Right renal pelvis (tissue), 4 donors: Measurements from ENCODE around the gene RNF5. TPM values are rescaled to one million over a fixed set of nuclear protein-coding genes. Genes with fewer than 3 reads are reported as not detected.
"Not testable (repeated sequence)": the region's sequence is repeated elsewhere in the genome, so short reads cannot be mapped to it uniquely, and the experiment has no call there.

Experiments used
- DNase-seq, 4 donors: peaks; one replicate each; pipeline ENCODE4 v3.0.0-alpha.2; 2013; ENCODE audit warnings: low read depth in 4 of 4, low spot score in 3 of 4, missing footprints in 1 of 4
- polyA plus RNA-seq, 4 donors: library from polyadenylated mRNA; unstranded; fragments of 120-200 nt; gene quantifications; one replicate each; pipeline ENCODE4 v1.2.1, GENCODE V29; 2013; ENCODE audit not compliant: insufficient read length in 4 of 4

The RNF5 gene
- polyA plus RNA-seq, 4 donors, result 104 to 122 (median 109) TPM

DNA sequence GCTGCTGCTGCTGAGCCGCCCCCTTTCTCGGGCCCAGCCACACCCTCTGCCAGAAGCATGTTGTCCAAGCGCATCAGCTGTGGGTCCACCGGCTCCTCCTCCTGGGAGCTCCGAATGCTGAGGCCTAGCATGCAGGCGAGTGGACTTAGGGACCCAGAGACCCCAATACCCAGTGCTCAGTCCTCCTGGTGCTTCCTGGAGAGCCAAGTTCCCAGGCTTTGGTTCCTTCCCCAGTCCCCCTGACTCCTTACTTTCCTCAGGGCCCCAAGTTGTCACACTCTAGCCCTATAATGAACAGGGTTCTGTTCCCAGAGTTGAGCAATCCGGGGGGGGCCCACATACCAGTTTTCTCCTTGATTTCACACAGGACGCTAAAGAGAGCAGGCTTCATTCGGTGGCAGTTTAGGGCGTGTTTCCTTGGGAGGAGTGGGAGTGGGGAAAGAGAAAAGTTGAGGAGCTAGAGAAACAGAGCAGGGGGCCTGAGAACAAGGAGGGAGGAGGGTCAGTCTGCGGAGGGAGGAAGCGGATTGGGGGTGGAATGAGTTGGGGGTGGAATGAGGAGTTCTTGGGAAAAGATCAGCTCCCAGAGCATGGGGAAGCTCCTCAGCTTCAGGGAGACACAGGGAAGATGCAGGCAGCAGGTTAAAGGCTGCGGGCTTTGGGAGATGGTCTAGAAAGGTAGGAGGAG lies 10.3 kb downstream of the RNF5 start:
- DNase-seq, result no peak

DNA sequence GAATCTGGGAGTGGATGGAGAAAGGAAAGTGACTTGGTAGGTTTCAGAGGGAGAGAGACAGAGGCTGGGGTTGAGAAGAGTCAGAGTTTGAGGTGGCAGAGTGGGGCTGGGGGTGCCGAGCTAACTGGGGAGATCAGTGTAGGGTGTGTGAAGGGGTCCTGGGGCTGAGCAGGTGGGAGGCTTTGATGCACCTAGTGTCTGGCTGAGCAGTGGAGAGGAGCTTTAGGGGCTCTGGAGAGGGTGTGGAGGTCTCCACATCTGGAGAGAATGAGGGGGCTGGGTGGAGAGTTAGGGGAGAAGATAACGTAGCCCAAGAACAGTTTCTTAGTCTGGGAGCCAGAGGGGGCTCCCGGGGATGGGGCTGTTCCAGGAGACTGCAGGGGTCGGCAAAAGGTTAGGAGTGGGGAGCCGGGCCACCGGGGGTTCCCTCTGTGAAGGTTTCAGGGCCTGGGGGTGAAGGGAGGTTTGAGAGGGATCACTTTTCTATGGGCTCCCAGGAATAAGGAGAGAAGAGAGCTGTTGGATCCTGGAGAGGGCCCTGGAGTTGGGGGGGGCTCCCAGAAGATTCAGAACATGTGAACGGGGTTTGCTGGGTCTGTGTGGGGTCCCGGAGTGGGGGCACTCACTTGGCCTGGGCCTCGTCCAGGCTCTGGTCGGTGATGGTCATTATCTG lies 11.0 kb downstream of the RNF5 start:
- no peak for DNase-seq

DNA sequence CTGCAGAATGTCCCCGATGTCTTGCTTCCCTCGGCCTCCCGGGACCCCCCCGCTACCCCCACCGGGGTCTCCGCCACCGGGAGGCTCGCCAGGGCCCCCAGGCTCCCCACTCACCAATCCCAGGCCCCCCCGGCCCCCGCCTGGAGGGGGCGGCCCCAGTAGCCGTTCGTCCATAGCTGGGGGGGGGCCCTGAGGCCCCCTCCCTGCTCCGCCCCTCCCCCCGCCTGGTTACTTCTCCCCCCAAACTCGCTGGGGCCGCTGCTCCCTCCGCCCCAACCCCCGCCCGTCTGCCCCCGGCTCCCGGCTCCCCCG lies 11.5 kb downstream of the RNF5 start:
- DNase-seq, result no peak

DNA sequence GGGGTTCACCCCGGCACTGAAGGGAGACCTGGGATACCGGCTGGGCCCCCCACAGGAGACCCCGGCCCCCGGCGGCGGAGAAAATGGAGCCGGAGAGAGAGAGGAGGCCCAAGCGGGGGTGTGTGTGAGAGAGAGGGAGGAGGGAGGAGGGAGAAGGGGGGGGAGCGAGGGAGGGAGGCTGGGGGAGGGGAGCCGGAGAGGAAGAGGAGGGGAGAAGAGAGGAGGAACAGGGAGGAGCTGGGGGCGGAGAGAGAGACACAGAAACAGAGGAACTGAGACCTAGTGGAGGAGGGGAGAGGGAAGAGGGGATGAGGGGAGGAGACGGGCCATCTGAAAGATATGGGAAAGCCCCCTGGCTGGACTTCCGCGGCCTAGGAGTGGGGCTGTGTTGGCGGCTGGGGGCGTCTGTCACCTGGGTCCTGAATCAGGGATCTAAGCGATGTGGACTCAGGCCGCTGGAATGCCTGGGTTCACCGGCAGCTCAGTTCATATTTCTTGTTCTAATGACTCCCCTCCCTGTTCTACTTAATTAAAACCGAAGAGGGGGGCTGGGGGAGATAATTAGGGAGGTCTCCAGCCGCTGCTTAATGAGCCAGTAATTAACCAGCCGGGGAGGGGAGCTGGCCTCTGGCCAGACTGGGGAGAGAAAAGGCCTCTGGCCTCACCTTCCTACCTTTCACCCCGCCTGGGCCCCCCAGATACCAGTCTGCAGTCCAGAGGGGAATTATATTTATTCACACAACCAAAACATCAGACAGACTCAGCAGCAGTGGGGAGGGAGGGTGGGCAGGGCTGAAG lies 12.0 kb downstream of the RNF5 start, which contains the start of gene PBX2:
PBX2 (minus strand) TSS at position 149 of the 798 bp plus-strand sequence. CDS start 287 bp downstream, outside the sequence.
- DNase-seq, result peak; percentile 83 to 91 (median 89)

DNA sequence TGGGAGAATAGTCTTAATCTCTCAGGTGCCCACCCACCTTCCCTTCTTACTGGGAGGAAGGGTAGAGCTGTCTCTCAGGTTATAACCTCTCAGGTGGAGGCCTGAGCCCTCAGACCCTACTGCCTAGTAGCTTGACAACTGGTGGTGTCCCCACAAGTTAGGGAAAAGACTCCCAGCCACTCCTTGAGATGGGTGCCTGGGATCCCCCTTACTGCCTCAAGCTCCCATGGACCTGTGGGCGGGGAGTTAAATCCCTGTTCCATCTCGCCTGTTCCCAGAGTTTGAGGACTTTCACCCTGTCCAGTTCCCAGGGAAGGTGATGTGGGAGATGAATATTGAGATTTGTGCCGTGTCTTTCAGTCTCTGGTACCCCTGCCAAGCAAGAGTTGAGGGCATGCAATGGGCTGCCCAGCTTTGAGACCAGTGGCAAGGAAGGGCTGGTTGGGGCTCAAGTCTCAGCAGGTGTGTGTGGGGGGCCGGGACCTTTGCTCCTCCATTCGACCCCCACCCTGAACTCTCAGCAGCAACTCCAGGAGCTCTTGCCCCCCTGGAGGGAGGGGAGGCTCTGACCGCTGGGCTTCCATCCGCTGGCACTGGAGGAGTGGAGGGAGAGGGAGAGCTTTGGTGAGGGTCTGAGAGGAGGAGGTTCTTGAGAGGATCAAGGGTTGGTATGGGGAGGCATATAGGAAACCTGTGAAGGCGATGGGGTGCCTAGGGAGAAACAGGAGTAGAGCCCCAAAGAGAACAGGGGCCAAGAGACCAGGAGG lies 12.9 kb downstream of the RNF5 start:
- DNase-seq, result no peak

DNA sequence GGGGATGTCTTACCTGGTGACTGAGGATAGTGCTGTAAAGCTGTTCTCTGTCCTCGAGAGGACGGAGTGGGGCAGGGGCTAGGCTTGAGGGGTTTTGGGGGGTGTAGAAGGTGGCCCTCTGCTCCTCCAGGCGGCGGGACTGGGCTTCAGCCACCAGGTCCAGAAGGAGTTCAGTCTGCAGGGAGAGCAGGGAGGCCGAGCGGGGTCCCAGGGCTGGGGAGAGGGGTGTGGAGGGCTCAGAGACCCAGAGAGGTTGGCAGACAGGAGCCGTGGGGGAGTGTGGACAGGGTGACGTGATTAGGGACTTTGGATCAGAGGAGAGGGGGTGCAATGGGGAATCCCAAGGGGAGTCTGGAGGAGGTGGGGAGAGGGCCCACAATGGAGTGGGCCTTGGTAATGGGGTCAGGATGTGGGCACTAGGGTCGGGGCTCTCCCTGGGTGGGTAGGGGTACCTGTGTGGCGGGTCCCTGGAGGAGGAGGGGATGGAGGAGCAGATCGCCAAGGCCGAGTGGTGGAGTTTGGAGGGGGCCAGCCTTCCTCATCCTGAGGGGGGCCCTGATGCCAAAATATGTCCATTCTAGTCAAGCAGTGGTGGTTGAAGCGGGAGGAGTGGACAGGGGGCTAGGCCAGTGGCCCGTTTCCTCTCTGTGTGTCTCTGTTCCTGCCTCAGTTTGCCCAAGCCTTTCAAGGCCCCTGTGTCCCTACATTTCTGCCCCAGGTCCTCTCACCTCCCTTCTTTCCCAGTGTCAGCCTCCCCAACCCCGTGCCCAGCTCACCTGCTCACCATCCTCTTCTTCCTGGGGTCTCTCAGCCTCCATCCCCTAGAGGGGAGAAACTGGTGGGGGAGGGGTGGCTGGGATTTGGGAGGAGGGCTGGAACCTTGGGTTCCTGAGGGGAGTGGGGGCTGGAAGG lies 13.7 kb downstream of the RNF5 start:
- no peak for DNase-seq

DNA sequence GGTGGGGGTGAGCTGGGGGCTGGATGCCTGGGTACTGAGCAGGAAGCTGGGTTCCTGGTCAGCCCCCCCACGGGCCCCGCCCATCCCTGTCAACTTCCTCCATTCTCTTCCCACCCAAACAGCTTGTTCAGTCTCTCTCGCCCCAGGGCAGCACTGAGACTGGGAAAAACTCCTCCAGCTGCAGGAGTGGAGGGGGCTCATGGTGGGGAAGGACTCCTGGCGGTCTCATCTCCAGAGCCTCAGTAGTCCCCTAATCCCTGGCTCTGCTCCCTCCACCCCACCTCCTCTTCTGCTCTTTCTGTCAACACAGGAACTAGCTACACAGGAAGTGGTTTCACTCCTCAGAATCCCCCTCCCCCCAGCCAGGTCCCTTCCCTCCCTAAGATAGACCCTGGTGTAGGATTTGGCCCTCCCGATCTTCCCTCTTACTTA lies 14.4 kb downstream of the RNF5 start, which contains the start of gene GPSM3:
GPSM3 (minus strand) TSS at position 36 of the 432 bp plus-strand sequence. CDS start 130 bp downstream, outside the sequence.
- no peak for DNase-seq

DNA sequence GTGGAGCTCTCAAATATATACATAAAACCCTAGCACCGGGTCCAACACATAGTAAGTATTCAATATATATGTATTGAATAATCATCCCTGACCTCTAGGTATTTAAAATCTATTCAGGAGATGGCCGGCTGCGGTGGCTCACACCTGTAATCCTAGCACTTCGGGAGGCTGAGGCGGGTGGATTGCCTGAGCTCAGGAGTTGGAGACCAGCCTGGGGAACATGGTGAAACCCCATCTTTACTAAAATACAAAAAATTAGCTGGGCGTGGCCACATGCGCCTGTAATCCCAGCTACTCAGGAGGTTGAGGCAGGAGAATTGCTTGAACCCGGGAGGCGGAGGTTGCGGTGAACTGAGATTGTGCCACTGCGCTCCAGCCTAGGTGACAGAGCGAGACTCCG lies 14.9 kb downstream of the RNF5 start:
- not testable (repeated sequence) for DNase-seq

DNA sequence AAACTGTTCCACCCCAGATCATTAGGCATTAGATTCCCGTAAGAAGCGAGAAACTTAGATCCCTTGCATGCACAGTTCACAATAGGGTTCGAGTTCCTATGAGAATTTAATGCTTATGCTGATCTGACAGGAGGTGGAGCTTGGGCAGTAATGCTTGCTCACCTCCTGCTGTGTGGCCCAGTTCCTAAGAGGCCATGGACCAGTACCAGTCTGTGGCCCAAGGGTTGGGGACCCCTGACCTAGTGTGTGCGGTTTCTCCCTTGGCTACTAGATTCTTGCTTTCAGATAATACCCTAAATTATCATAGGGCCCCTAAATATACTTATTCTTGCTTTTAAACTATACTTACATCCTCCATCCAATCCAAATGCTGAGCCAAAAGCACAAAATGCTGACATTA lies 16.2 kb downstream of the RNF5 start:
- DNase-seq, result no peak

DNA sequence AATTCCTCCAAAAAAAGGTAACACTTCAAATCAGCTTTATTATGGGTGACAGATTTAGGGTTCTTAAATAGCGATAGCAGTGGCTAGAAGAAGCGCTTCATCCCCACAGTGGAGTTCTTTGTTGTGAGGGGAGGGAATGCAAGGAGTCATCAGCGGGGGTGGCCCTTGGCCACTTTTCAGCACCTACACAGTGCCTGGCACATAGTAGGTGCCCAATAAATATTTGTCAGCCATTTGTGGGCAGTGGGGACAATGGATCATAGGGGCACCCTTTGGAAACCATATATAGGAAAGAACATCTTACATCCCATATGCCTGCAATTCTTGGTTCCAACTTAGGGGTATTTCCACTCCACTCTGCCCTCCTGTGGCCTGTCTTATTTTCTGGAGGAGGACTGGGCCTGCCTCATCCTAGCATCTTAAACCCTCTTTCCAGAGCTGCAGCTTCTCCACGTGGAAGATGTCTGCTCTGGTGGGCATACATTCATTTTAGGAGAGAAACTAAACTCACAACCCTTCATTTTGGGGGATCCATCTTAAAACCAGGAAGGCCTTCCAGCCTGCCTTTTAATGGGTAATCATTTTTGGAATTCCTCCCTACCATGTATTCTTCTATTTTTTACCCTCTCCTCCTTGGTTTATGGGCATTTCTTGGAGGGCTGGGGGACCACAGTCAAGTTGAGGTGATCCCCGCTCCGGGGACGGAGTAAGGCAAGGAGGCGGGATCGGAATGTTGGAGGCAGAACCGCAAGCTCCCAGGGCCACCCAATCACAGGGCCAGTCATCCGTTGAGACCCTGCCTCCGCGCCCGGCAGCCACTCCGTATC lies 16.8 kb downstream of the RNF5 start:
- DNase-seq, result no peak

DNA sequence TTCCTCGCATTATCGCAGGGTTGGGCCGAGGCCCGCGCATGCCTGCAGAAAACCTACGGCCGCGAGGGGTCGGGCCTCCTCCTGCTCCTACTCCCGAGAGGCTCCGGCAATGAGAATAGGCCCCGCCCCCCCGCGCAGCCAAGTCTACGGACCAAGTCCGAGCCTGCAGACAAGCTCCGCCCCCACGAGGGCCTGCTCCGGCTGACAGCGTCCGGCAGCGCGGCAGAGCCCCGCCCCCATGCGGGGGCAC lies 17.4 kb downstream of the RNF5 start:
- peak; percentile 99 for DNase-seq

DNA sequence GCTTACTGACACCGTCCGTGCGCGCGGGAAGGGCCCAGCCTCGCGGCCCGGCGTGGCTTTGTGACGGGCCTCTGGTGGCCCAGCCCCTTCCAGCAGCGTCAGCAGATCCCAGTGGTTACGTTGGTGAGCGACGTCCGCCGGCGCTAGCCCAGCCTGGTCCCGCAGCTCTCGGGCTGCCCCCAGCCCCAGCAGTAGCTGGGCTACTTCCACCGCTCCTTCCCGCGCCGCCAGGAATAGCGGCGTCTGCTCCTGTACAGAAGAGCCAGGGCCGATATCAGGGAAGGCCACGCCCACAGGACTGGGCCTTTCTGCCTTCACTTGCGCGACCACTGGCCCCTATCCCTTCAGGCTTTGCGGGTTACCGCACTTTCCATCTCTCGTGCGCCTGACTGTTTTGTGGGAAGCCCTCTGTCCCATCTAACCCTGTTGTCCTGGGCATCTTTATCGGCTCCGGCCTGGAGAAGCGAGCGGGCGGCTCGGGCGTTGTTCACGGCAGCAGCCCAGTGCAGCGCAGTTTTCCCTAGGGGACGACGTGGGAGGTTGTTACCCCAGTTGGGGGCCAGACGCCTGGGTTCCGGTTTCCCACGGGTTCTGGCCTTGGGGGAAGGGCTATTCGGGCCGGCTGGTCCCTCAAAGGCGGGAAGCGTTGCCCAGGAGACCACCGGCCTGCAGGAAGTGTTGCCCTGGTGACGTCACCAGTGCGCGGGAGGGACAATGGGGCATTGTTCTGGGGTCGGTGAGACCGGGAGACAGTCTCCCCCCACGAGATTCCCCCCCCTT lies 17.9 kb downstream of the RNF5 start:
- DNase-seq, result peak; percentile 81 to 88 (median 87)

DNA sequence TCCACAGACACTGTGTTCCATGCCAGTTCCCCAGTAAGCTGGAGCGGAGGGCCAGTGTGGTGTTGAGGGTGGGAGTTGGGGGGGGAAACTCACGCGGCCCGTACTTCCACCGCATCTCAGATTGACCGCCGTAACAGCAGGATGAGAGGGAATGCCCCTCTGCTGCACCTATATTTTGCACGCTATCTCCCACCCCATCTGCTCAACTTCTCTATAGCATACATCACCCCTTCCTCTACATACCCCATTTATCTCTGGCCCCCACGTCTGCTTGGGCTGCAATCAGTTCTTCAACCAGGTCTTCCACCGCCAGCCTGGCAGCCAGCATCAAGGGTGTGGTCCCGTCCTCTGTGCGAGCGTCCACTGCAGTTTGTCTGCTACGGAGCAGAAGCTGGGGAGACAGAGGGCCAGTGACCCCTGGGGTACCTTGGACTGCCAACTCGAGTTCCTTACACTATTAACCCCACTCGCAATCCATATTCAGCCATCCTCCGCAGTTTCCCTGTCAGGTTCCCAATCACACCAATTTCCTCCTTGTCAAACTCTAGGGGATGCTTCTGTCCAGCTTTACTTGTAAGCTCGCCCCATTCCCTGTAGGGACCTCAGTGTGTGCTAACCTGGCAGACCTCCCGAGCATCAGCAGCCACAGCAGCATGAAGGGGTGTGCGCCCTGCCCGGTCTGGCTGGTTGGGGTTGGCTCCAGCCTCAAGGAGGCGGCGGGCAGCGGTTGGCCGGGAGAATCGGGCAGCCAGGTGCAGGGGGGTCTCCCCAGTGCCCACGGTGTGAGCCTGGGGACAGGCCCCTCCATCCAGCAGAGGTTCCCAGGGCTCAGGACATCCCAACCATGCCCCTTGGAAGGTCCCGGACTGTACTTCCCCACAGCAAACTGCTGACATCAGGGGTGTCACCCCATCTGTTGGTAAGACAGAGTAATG lies 18.7 kb downstream of the RNF5 start:
- DNase-seq, result no peak

DNA sequence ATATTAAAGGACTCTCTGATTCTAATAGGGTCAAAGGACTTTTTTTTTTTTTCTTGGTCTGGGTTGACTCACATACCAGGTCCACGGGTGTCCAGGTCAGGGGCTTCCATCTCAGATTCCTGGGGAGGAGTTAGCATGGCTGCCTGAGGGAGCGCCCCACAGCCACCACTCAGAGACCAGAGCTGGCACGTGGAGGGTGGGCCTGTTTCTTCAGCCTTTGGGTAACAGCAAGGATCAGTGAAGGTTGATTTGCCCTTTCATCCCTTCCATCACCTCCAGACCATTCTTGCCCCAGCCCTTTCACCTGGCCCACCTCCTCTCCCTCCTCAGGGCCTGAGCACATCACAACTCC lies 20.1 kb downstream of the RNF5 start:
- no peak for DNase-seq

DNA sequence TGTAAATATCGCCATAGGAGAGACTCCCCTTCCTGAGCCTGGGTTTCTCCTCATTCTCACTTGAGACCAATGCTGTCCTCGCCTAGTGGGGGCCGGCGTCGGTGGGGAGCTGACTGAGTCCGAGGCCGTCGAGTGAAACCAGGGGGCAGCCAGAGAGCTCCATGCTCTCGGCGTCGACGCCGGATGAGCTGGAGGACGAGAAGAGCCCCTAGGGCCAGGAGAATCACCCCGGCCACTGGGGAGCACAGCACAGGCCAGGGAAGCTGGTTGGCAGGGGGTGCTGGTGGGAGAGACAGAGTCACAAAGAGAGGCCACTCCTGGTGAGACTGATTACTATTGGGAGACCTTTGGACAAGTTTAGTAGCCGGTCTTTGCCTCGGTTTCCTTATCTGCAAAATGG lies 20.7 kb downstream of the RNF5 start:
- no peak for DNase-seq

DNA sequence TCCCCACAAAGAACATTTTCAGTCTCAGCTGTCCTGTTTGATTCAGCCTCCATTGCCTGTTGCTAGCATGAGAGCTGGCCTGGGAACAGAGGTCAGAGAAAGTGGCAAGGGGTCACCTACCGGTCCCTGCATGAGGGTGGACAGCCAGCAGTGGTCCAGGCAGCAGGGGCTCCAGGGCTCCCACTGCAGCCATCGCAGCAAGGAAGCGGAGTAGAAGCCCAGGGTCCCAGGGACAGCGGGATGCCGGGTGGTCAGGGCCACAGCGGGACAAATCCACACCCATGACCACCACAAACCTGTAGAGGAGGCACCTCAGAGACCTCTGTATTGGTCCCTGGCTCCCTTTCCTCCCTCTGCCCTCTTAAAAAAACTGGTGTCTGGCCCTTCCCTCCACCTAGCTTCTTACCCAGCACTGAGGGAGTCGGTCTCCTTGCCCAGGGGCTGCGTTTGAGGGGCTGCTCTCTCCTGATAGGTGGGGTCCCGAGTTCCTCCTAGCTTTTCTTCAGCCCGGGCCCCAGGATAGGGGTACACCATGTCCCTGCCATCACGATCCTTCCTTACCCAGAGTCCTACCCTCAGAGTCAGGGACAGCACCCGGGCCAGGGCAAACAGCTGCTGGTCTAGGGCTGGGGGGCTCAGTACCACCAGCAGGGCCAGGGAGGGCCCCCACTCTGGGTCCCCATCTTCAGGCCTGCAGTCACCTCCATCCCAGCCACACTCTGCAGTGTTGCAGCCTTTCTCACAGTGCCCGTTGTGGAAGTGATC lies 22.7 kb downstream of the RNF5 start:
- no peak for DNase-seq

DNA sequence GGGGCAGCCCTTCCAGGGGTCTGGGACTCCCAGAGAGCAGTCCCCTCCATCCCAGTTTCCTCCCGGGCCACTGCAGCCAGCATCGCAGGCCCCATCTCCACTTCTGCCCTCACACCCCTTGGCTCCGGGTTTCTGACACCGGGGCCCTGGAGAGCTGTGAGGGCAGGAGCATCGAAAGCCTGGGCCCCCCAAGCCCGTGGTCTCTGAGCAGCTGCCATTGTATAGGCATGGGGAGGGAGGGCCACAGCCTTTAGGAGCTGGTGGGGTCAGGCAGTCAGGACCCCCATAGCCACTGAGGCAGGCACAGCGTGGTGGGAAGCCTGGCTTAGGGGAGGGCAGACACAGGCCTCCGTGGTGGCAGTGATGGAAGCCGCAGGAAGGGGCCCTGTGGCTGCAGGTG lies 24.0 kb downstream of the RNF5 start:
- no peak for DNase-seq
